H1 (cell line): ENCODE measurements around the gene SPSB2.

Source experiments
- ATF2 ChIP-seq: IDR thresholded peaks from 2 replicates; pipeline ENCODE4 v1.6.1; 2012; ENCODE audit warnings: low read length, inconsistent platforms
- MAFK ChIP-seq: IDR thresholded peaks from 2 replicates; pipeline ENCODE4 v1.6.1; 2012; ENCODE audit warnings: low read depth, mild to moderate bottlenecking, improper control_type of control experiment, low read length
- RNF2 ChIP-seq: fragments of 200-900, 300-1000 bp; sonication (generic); IDR thresholded peaks from 2 replicates; pipeline ENCODE4 v1.7.1; 2016; ENCODE audit warnings: borderline replicate concordance, low read depth, mild to moderate bottlenecking, antibody characterized with exemption, low read length; ENCODE audit not compliant: poor library complexity, severe bottlenecking; ENCODE audit errors: missing control alignments
- TAF1 ChIP-seq: IDR thresholded peaks from 2 replicates; pipeline ENCODE4 v1.6.1; 2011; ENCODE audit warnings: mild to moderate bottlenecking, low read depth, low read length
- USF2 ChIP-seq: IDR thresholded peaks from 2 replicates; pipeline ENCODE4 v1.6.1; 2011; ENCODE audit warnings: low read length, improper control_type of control experiment

- TF ChIP-seq MAFK (no peak), ATF2 (no peak), USF2 (no peak), TAF1 (no peak), RNF2 (no peak)
Observed at GRCh38 chr12:6921539-6921938, 48.4 kb upstream of the SPSB2 start.
